ENCODE results near the gene TRIM6.

Gene TRIM6

GRCh38 chr11:5592615-5593014 is 3.8 kb upstream of the TRIM6 start:
- no peaks in the 10 kb centered on the region for H3K4me1 ChIP-seq (ENCODE audit: insufficient read depth, low read length, poor library complexity, severe bottlenecking)
- no peak overlapping the region for H2AFZ ChIP-seq (ENCODE audit: low read length)
- no peaks in the 10 kb centered on the region for H3K9me3 ChIP-seq (ENCODE audit: insufficient read depth, low read depth, low read length)
- no peak overlapping the region for H3K4me3 ChIP-seq (ENCODE audit: low read length, poor library complexity, severe bottlenecking)
- no peaks in the 10 kb centered on the region for H3K79me2 ChIP-seq (ENCODE audit: insufficient read depth, low read length)
- no peak overlapping the region for H3K9ac ChIP-seq (ENCODE audit: low read depth, low read length, poor library complexity, severe bottlenecking)
- TF ChIP-seq CTCF (conservative IDR thresholded peaks at IDR 0.05; ENCODE audit: low read length), result no peak
- no peak for TF ChIP-seq EZH2phosphoT487 (IDR thresholded peaks at IDR 0.05; ENCODE audit: borderline replicate concordance)
- H3K36me3 ChIP-seq (ENCODE audit: insufficient read depth, low read length), result no peaks in the 10 kb centered on the region
- H3K27me3 ChIP-seq (ENCODE audit: insufficient read depth, low read length, poor library complexity, severe bottlenecking), result no peaks in the 10 kb centered on the region
- H3K4me2 ChIP-seq (ENCODE audit: low read depth, low read length, poor library complexity, severe bottlenecking), result no peak overlapping the region
- no peaks in the 10 kb centered on the region for H4K20me1 ChIP-seq (ENCODE audit: insufficient read depth, low read length, poor library complexity, severe bottlenecking)
- H3F3A ChIP-seq (ENCODE audit: low read depth), result no peaks in the 10 kb centered on the region
- H3K9me2 ChIP-seq (replicated peaks; ENCODE audit: low read depth, low read length), result no peaks in the 10 kb centered on the region

- Histone ChIP-seq H2AFZ (ENCODE audit: low read length) (no peak overlapping the region), H3K4me2 (ENCODE audit: low read depth, low read length, poor library complexity, severe bottlenecking) (no peak overlapping the region), H3K79me2 (ENCODE audit: insufficient read depth, low read length) (no peaks in the 10 kb centered on the region), H3F3A (ENCODE audit: low read depth) (no peaks in the 10 kb centered on the region), H4K20me1 (ENCODE audit: insufficient read depth, low read length, poor library complexity, severe bottlenecking) (no peaks in the 10 kb centered on the region), H3K27me3 (ENCODE audit: insufficient read depth, low read length, poor library complexity, severe bottlenecking) (no peaks in the 10 kb centered on the region), H3K9ac (ENCODE audit: low read depth, low read length, poor library complexity, severe bottlenecking) (no peak overlapping the region), H3K9me2 (replicated peaks; ENCODE audit: low read depth, low read length) (no peaks in the 10 kb centered on the region), H3K4me3 (ENCODE audit: low read length, poor library complexity, severe bottlenecking) (no peak overlapping the region), H3K4me1 (ENCODE audit: insufficient read depth, low read length, poor library complexity, severe bottlenecking) (no peaks in the 10 kb centered on the region), H3K36me3 (ENCODE audit: insufficient read depth, low read length) (no peaks in the 10 kb centered on the region), H3K9me3 (ENCODE audit: insufficient read depth, low read depth, low read length) (no peaks in the 10 kb centered on the region)
- TF ChIP-seq CTCF (conservative IDR thresholded peaks at IDR 0.05; ENCODE audit: low read length), result no peak
- no peak for TF ChIP-seq EZH2phosphoT487 (IDR thresholded peaks at IDR 0.05; ENCODE audit: borderline replicate concordance)
These were observed 3.3 kb upstream of the TRIM6 start for GRCh38 chr11:5593146-5593545.

- H3K9me3 ChIP-seq (ENCODE audit: insufficient read depth, low read depth, low read length), result no peaks in the 10 kb centered on the region
- no peaks in the 10 kb centered on the region for H3K4me1 ChIP-seq (ENCODE audit: insufficient read depth, low read length, poor library complexity, severe bottlenecking)
- no peak overlapping the region for H2AFZ ChIP-seq (ENCODE audit: low read length)
- H3K9ac ChIP-seq (ENCODE audit: low read depth, low read length, poor library complexity, severe bottlenecking), result no peak overlapping the region
- no peaks in the 10 kb centered on the region for H3F3A ChIP-seq (ENCODE audit: low read depth)
- H3K4me3 ChIP-seq (ENCODE audit: low read length, poor library complexity, severe bottlenecking), result no peak overlapping the region
- no peaks in the 10 kb centered on the region for H3K36me3 ChIP-seq (ENCODE audit: insufficient read depth, low read length)
- no peak overlapping the region for H3K4me2 ChIP-seq (ENCODE audit: low read depth, low read length, poor library complexity, severe bottlenecking)
- H3K27me3 ChIP-seq (ENCODE audit: insufficient read depth, low read length, poor library complexity, severe bottlenecking), result no peaks in the 10 kb centered on the region
- no peaks in the 10 kb centered on the region for H4K20me1 ChIP-seq (ENCODE audit: insufficient read depth, low read length, poor library complexity, severe bottlenecking)
- TF ChIP-seq CTCF (conservative IDR thresholded peaks at IDR 0.05; ENCODE audit: low read length) (no peak), EZH2phosphoT487 (IDR thresholded peaks at IDR 0.05; ENCODE audit: borderline replicate concordance) (no peak)
- no peaks in the 10 kb centered on the region for H3K9me2 ChIP-seq (replicated peaks; ENCODE audit: low read depth, low read length)
- no peaks in the 10 kb centered on the region for H3K79me2 ChIP-seq (ENCODE audit: insufficient read depth, low read length)
These were observed 1.5 kb downstream of the TRIM6 start for GRCh38 chr11:5597953-5598352.
